Cortex of kidney (tissue), 1 donor: Measurements from ENCODE around the gene ALS2.
"Not testable (repeated sequence)": the region's sequence is repeated elsewhere in the genome, so short reads cannot be mapped to it uniquely, and the experiment has no call there.

ENCODE experiments used
- DNase-seq: peaks from one replicate; lab custom pipeline; 2025; lab: John Stamatoyannopoulos, UW

ALS2 gene

DNA sequence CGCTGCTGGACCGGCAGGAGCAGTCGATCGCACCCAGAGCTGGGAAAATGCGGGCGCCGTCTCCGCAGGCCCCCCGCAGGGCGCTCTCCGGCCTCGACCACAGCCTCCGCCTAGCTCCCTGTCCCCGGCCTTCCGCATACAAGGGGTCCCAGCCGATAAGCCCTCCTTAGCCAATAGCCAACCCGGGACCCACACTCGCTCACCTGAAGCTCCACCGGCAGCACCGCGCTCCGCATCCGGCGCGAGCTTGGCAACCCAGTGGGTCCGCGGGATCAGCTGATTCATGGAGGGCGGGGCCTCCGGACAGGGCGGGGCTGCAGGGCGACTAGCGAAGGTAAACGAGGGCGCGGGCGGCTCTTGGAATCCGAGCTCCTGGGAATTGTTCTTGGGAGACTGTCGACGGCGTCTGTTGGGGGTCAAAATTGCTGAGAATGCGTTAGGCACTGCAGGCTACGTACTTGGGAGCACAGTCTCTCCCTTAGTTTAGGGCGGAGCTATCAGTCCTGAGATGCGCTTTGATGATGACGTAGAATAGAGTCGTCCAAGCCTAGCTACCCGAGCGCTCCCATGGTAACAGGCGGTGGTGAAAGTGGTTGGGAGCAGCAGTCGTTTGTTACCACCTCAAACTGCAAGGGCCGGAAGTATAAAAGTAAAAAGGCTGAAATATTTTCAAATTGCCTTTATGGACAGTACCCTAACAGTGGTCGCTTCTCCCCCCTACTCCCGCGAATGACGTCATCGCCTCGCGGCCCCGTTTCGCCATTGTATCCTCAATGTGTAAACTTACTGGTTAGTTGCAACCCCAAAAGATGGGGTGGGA lies at the start of gene ALS2:
Gene ALS2 (minus strand): TSS at position 260 of the 820 bp plus-strand sequence. CDS start 12,048 bp downstream, outside the sequence.
- peak; percentile 55 for DNase-seq

GRCh38 chr2:201828220-201828619 lies 47.5 kb upstream of the ALS2 start:
- DNase-seq: no peak

DNA sequence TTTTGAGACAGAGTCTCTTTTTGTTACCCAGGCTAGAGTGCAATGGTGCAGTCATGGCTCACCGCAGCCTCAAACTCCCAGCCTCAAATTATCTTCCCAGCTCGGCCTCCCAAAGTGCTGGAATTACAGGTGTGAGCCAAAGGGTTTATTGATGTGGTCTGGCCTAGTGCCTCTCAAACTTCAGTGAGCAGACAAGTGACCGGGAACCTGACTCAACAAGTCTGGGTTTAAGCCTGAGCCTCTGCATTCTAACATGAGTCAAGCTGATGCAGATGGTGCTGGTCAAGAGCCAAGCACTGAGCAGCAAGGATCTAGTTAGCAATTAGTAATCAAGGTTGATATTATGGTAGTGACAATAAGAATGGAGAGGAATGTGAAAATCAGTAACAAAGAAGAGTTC lies 46.9 kb upstream of the ALS2 start:
- DNase-seq: no peak

- DNase-seq: no peak
These were observed 43.5 kb upstream of the ALS2 start for GRCh38 chr2:201824212-201824611.

DNA sequence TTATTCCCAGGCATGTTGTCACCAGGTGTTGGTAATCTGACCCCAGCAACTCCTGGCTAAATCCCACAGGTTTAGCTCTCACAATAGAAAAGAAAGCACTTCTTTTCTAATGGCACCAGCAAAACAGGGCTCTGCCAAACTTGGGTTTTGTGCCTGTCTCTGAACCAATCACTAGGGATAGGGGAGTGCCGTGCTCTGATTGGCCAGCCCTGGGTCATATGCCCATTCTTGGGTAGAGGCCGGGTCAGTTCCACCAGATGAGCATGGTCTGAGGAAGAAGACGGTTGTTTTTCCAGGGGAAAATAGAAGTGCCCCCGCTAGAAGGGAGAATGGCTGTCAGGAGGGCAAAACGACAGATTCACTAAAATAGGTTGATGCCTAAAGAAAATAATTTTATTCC lies 40.3 kb upstream of the ALS2 start:
- no peak for DNase-seq

DNA sequence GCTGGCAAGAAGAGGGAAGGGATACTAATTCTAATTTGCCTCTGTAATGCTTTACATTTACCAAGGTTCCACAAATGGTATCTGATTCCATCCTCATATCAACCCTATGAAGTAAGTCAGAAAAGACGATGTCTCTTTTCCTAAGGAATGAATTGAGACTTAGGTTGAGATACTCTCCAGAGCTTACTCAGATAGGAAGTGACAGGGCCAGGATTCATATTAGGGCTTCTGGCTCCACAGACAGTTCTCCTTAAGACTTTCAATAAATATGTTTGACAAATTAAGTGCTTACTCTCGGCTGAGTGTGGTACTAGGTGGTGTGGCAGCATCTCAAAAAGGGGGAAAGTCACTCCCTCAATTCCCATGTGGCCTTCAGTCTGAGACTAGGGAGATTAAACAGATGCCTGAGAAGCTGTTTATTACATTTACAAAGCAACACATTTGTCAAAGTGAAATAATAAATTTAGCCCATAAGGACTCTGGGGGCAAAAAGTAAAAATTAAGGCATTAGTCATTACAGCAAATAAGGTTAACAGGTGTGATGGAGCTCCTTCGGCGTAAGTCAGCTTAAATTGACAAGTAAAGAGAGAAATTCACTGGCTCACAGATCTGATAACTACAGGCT lies 39.8 kb upstream of the ALS2 start:
- DNase-seq: no peak

- DNase-seq: no peak
These were observed 36.2 kb upstream of the ALS2 start for GRCh38 chr2:201816657-201817575.

GRCh38 chr2:201813996-201814760 lies 33.4 kb upstream of the ALS2 start:
- no peak for DNase-seq

- DNase-seq: not testable (repeated sequence)
These were observed 29.9 kb upstream of the ALS2 start for GRCh38 chr2:201810604-201811003.

GRCh38 chr2:201809633-201810032 lies 28.9 kb upstream of the ALS2 start:
- no peak for DNase-seq

DNA sequence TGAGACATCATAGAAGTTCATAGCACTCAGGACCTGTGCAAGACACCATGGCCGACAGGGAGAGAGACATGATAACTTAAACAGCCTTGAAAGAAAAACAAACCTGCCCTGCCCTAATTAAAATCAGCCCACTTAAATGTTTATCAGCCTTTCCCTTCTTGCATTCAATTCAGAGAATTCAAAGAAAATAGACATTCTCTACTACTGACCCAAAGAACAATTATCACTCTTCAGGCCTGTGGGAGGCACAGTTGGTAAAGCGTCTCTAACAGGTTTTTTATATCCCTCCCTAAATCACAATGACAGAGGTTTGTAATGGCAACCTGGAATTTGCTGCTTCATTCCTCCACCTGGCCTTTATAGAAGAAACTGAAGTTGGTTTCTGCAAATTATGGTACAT lies 27.3 kb upstream of the ALS2 start:
- DNase-seq: no peak

DNA sequence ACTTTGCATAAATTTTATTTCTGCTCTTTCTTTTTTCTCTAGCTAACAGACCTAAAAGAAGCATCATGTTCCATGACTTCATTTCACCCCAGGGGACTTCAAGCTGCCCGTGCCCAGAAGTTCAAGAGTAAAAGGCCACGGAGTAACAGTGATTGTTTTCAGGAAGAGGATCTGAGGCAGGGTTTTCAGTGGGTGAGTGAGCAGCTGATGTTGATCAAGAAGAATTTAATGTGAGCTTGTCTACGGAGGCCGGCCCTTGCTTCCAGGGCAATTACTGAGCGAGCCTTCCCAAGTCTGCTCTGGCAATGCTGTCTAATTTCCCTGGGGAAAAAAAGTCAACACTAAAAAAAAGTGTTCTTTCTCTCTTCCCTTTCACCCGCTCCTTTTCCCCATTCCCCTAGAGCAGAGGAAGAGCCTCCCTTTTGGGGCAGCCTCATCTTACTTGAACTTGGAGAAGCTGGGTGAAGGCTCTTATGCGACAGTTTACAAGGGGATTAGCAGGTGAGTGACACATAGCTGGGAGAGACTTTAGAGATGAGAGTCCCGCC lies 26.8 kb upstream of the ALS2 start:
- no peak for DNase-seq

- no peak for DNase-seq
These were observed 25.9 kb upstream of the ALS2 start, which contains the start of gene CDK15 for GRCh38 chr2:201806442-201807170. Gene CDK15 (plus strand): TSS chr2:201806537. CDS start chr2:201806665, 128 bp downstream.

- not testable (repeated sequence) for DNase-seq
These were observed 18.2 kb upstream of the ALS2 start for GRCh38 chr2:201798914-201799285.

DNA sequence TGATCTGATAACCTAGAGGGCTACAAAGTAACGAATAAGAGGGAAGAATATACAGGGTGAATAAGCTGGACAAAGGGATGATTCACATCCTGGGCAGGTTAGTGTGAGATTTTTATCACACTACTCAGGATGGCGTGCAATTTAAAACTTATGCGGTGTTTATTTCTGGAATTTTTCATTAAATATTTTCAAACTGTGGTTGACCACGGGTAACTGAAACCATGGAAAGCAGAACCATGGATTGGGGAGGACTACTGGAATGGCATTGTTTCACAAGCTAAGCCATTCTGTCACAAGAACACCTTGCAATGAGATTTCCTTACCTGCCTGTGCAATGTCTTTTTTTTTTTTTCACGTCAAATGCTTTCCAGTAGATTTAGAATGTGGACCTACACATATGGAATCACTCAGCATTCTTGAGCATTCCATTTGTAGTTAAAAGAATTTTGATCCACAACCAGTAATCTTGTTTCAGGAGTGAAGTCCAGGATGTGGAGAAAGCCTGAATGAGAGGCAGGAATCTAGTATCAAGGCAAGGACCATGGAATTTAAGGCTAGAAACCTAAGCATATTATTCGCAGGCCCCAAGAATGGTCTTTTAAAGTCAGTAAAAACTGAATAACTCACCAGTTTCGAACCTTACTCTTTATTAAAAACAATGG lies 17.6 kb upstream of the ALS2 start:
- DNase-seq: no peak

DNA sequence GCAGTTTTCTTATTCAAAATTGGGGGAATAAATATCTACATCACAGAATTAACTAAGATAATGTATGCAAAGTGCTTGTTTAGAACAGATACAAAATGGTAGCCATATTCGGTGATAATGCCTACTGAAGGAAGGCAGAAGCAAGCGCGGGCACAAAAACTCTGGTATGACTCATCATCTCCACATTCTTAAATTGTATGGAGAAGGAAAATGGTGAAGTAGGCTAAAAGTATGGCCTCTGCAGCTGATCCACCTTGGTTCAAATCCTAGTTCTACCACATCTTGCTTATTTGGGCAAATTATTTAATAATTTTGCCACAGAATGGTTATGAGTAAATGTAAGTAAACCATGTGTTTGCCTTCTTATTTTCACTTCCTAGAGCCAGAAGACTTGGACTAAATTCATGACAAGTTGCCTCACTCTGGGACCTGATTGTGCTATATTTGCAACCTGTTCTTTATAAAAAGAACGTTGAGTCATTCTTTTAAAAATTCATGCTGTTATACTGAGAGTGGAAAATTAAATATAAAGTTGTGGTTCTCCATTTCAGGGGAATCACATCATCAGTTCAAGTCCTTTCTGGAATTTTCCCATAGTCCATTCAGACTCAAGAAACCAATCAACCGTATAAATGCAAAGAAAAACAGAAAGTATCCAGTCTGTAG lies 16.6 kb upstream of the ALS2 start:
- DNase-seq: no peak

GRCh38 chr2:201796478-201796865 lies 15.7 kb upstream of the ALS2 start:
- DNase-seq: no peak

- no peak for DNase-seq
These were observed 15.1 kb upstream of the ALS2 start for GRCh38 chr2:201795607-201796477.

DNA sequence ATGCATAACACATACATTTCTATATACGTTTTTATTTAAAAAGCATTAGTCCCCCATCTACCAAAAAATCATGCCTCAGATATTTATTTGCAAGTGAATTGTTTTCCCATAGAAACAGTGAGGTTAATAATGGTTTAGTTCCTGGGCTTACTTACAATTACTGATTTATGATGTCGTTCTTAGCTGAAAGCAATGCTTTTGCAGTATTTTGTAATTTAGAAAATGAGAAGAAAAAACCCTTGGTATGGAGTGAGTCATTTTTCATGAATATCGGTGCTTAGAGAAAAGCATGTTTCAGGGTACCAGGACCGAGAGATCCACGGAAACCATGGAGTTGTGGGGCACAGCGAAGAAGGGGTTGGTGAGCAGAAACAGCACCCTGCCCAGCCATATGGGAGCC lies 13.6 kb upstream of the ALS2 start:
- DNase-seq: no peak
